H1 (cell line): ENCODE results near the gene KRTAP12-4. TPM values are rescaled to one million over a fixed set of nuclear protein-coding genes. Genes with fewer than 3 reads are reported as not detected.

Experiments
- GTF2F1 ChIP-seq: IDR thresholded peaks from 2 replicates; pipeline ENCODE4 v1.6.1; 2012; ENCODE audit warnings: low read depth, low read length, improper control_type of control experiment, borderline replicate concordance
- MAFK ChIP-seq: IDR thresholded peaks from 2 replicates; pipeline ENCODE4 v1.6.1; 2012; ENCODE audit warnings: low read depth, mild to moderate bottlenecking, improper control_type of control experiment, low read length
- SIRT6 ChIP-seq: IDR thresholded peaks from one replicate; pipeline ENCODE4 v1.7.1; 2012; ENCODE audit warnings: low read length, inconsistent platforms
- SIX5 ChIP-seq: IDR thresholded peaks from 2 replicates; pipeline ENCODE4 v1.6.1; 2011; ENCODE audit warnings: mild to moderate bottlenecking, low read depth, low read length
- polyA plus RNA-seq, 7 experiments: library from polyadenylated mRNA; depleted of rRNA in 3 of 7; stranded (reverse) in 5 of 7; unstranded in 2 of 7; fragments of >200 nt in 5 of 7; fragments of 200-250 nt in 2 of 7; gene quantifications; 1 replicate in 5 of 7; 2 replicates in 1 of 7; 4 replicates in 1 of 7; pipeline versions ENCODE4 v1.2.1 to v1.2.3, GENCODE V29; 2011 to 2013; ENCODE audit warnings: missing spikeins in 2 of 7, mixed read lengths in 2 of 7
- total RNA-seq: library from RNA; stranded (reverse); fragmentation: NEBNext Ultra II Directional; extraction: Animal tissue kit (Norgen Biotek cat#: 25700); gene quantifications from 2 replicates; pipeline ENCODE4 v1.2.1, GENCODE V29; 2021
- TF ChIP-seq, protein P1 (sequence below), 3 experiments: IDR thresholded peaks; 1 replicate in 2 of 3; 2 replicates in 1 of 3; pipeline versions ENCODE4 v1.5.1 to v1.6.1; 2011; ENCODE audit warnings: low read length in 3 of 3, mild to moderate bottlenecking in 3 of 3, inconsistent platforms in 2 of 3, low read depth in 1 of 3, moderate library complexity in 1 of 3; ENCODE audit not compliant: insufficient read depth in 1 of 3; ENCODE audit errors: control extremely low read depth in 1 of 3

The KRTAP12-4 gene
- total and polyA plus RNA-seq, 2 of the 8 experiments (the other 6 are each of a cell fraction or from before 2014, with no cell fraction given), result not detected

DNA sequence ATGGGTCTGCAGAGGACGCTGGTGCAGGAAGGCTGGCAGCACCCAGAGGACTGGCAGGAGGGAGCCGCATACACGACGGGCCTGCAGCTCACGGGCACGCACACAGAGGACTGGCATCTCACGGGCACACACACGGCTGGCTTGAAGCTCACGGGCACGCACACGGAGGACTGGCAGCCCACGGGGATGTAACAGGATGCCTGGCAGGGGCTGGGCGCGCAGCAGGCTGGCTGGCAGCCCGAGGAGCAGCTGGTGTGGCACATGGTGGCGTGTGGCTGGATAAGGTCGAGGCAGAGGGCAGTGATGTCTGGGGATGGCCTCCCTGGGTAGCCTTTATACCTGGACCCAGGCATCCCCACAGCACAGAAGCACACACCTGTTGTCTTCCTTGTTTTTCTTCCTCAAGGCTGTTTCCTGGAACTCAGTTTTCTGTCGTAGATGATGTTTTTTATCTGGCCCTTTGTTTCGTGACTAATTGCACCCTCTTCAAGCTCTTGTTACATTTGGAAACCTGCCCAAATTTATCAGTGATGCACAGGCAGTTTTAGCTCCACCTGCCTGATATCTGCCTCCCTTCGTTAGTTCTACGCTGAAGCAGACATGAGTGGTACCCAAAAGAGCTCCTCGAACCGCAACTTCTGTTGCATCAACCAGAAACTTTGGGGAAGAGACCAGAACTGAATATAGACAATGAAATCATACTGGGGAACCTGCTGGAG is 27.6 kb upstream of the KRTAP12-4 start, which contains the start of gene KRTAP12-1 (continued):
- TF ChIP-seq, protein P1, sequence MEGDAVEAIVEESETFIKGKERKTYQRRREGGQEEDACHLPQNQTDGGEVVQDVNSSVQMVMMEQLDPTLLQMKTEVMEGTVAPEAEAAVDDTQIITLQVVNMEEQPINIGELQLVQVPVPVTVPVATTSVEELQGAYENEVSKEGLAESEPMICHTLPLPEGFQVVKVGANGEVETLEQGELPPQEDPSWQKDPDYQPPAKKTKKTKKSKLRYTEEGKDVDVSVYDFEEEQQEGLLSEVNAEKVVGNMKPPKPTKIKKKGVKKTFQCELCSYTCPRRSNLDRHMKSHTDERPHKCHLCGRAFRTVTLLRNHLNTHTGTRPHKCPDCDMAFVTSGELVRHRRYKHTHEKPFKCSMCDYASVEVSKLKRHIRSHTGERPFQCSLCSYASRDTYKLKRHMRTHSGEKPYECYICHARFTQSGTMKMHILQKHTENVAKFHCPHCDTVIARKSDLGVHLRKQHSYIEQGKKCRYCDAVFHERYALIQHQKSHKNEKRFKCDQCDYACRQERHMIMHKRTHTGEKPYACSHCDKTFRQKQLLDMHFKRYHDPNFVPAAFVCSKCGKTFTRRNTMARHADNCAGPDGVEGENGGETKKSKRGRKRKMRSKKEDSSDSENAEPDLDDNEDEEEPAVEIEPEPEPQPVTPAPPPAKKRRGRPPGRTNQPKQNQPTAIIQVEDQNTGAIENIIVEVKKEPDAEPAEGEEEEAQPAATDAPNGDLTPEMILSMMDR (IDR thresholded peaks at IDR 0.05; ENCODE audit: control extremely low read depth in 1 of 3, insufficient read depth in 1 of 3, low read depth in 1 of 3, low read length in 3 of 3), result no peak
- TF ChIP-seq GTF2F1, result no peak
- no peak for TF ChIP-seq MAFK
- TF ChIP-seq SIRT6, result no peak
- TF ChIP-seq SIX5, result no peak
